ENCODE results near the gene SWSAP1. TPM values are rescaled to one million over a fixed set of nuclear protein-coding genes. Genes with fewer than 3 reads are reported as not detected.

The SWSAP1 gene
- total and polyA plus RNA-seq, 9 donors: 1.3 to 1.9 (median 1.6) TPM

DNA sequence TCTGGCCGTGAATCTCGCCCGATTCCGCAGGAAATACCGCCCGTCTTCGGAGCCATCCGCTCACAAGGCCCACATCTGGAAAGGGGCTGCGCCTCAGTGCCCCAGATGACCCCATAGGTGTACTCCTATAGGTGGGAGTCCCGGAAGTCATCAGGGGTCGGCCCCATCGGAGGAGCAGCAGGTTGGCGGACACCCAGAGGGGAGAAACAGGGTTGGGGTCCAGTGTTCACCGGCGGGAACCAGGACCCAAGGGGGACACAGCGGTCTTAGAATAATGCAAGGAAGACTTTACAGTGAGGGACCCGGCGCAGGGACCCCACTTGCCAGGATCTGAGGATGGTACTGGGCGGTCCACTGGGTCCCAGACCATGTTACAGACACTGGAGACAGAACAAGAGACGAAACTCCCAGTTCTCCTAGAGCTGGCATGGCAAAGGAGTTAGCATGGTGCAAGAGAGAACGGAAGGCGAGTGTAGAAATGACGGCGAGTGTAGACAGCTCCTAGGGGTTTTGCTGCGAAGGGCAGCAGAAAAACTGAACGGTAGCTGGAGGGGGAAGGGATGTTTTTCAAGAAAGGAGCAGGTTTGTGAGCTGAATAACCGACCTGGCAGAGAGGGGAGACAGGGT lies 48.8 kb downstream of the SWSAP1 start:
- Histone ChIP-seq H3K27ac (ENCODE audit: low read length) (no peak overlapping the region), H3K4me3 (ENCODE audit: low read length) (no peak overlapping the region), H3K4me1 (ENCODE audit: control insufficient read depth, insufficient read depth, low read length) (peaks cover 35% of the 10 kb centered on the region), H3K36me3 (ENCODE audit: control insufficient read depth, insufficient read depth, low read length) (no peaks in the 10 kb centered on the region), H3K27me3 (ENCODE audit: control insufficient read depth, insufficient read depth, low read length) (peaks cover 60% of the 10 kb centered on the region), H3K9me3 (replicated peaks; ENCODE audit: control insufficient read depth, low read depth, low read length) (peaks cover 2% of the 10 kb centered on the region)
- WGBS (ENCODE audit: insufficient coverage): 29% methylated on average over 24 of the region's 27 CpGs
- no peak for DNase-seq

DNA sequence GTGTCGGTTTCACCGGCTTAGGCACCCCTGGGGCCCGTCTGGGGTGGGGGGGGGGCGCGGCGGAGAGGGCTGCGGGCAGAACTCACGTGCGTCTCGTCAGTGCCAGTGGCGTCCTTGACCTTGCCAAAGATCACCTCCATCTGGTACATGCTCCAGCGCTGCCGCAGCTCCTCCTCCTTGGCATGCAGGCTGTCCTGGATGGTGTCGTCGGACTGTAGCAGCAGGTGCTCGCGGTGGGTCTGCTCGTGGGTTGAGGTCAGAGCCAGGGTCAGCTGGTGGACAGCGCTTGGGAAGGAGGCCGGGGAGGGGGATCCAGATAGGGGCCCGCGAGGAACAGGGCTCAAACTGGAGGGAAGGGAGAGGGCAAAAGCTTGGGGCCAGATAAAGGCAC lies 49.3 kb downstream of the SWSAP1 start:
- Histone ChIP-seq H3K27ac (ENCODE audit: low read length) (no peak overlapping the region), H3K9me3 (replicated peaks; ENCODE audit: control insufficient read depth, low read depth, low read length) (peaks cover 2% of the 10 kb centered on the region), H3K27me3 (ENCODE audit: control insufficient read depth, insufficient read depth, low read length) (peaks cover 55% of the 10 kb centered on the region), H3K4me3 (ENCODE audit: low read length) (no peak overlapping the region), H3K4me1 (ENCODE audit: control insufficient read depth, insufficient read depth, low read length) (peaks cover 30% of the 10 kb centered on the region), H3K36me3 (ENCODE audit: control insufficient read depth, insufficient read depth, low read length) (no peaks in the 10 kb centered on the region)
- 18% methylated on average over 18 of the region's 22 CpGs for WGBS (ENCODE audit: insufficient coverage)
- DNase-seq: no peak

Other genes with a start within 250 kb of the SWSAP1 start
- 18.7 TPM for gene SPC24, start 218.9 kb upstream of the SWSAP1 start, total RNA-seq
- 10 to 100 TPM; 10.8 to 18.7 (median 14.4) TPM for gene SPC24, start 218.9 kb upstream of the SWSAP1 start, polyA plus RNA-seq (ENCODE audit: insufficient read depth in 1 of 8, insufficient read length in 8 of 8, low replicate concordance in 1 of 8)
- 71.5 TPM for gene KANK2, start 177.1 kb upstream of the SWSAP1 start, total RNA-seq
- 100 to 1,000 TPM in 7 of 8 donors, 10 to 100 TPM in 1; 88.4 to 150 (median 117) TPM for gene KANK2, start 177.1 kb upstream of the SWSAP1 start, polyA plus RNA-seq (ENCODE audit: insufficient read depth in 1 of 8, insufficient read length in 8 of 8, low replicate concordance in 1 of 8)
- 0.44 TPM for gene ANGPTL8, start 135.0 kb upstream of the SWSAP1 start, total RNA-seq
- gene ANGPTL8, start 135.0 kb upstream of the SWSAP1 start, polyA plus RNA-seq (ENCODE audit: insufficient read depth in 1 of 8, insufficient read length in 8 of 8, low replicate concordance in 1 of 8): under 1 TPM in 6 of 8 donors, not detected in 2; 0.18 to 0.53 (median 0.45) TPM
- 23.7 TPM for gene DOCK6, start 112.1 kb upstream of the SWSAP1 start, total RNA-seq
- gene DOCK6, start 112.1 kb upstream of the SWSAP1 start, polyA plus RNA-seq (ENCODE audit: insufficient read depth in 1 of 8, insufficient read length in 8 of 8, low replicate concordance in 1 of 8): 10 to 100 TPM; 25.4 to 53.7 (median 41.9) TPM
- gene TSPAN16, start 78.5 kb upstream of the SWSAP1 start, total RNA-seq: not detected
- not detected for gene TSPAN16, start 78.5 kb upstream of the SWSAP1 start, polyA plus RNA-seq (ENCODE audit: insufficient read depth in 1 of 8, insufficient read length in 8 of 8, low replicate concordance in 1 of 8)
- 4.3 TPM for gene RAB3D, start 35.0 kb upstream of the SWSAP1 start, total RNA-seq
- 10 to 100 TPM in 1 of 8 donors, 1 to 10 TPM in 7; 4.1 to 10.7 (median 6.6) TPM for gene RAB3D, start 35.0 kb upstream of the SWSAP1 start, polyA plus RNA-seq (ENCODE audit: insufficient read depth in 1 of 8, insufficient read length in 8 of 8, low replicate concordance in 1 of 8)
- 48.2 TPM for gene TMEM205, start 28.4 kb upstream of the SWSAP1 start, total RNA-seq
- 10 to 100 TPM; 40.1 to 53.6 (median 45.5) TPM for gene TMEM205, start 28.4 kb upstream of the SWSAP1 start, polyA plus RNA-seq (ENCODE audit: insufficient read depth in 1 of 8, insufficient read length in 8 of 8, low replicate concordance in 1 of 8)
- gene CCDC159, start 28.1 kb upstream of the SWSAP1 start, total RNA-seq: 5.2 TPM
- gene CCDC159, start 28.1 kb upstream of the SWSAP1 start, polyA plus RNA-seq (ENCODE audit: insufficient read depth in 1 of 8, insufficient read length in 8 of 8, low replicate concordance in 1 of 8): 10 to 100 TPM in 2 of 8 donors, 1 to 10 TPM in 6; 5.1 to 13.7 (median 8.3) TPM
- 4.8 TPM for gene PLPPR2, start 19.2 kb upstream of the SWSAP1 start, total RNA-seq
- gene PLPPR2, start 19.2 kb upstream of the SWSAP1 start, polyA plus RNA-seq (ENCODE audit: insufficient read depth in 1 of 8, insufficient read length in 8 of 8, low replicate concordance in 1 of 8): 10 to 100 TPM; 11.0 to 16.7 (median 13.1) TPM
- 3.0 TPM for gene EPOR, start 9.6 kb downstream of the SWSAP1 start, total RNA-seq
- gene EPOR, start 9.6 kb downstream of the SWSAP1 start, polyA plus RNA-seq (ENCODE audit: insufficient read depth in 1 of 8, insufficient read length in 8 of 8, low replicate concordance in 1 of 8): 1 to 10 TPM; 2.4 to 5.3 (median 3.7) TPM
- gene RGL3, start 44.6 kb downstream of the SWSAP1 start, total RNA-seq: 0.31 TPM
- gene RGL3, start 44.6 kb downstream of the SWSAP1 start, polyA plus RNA-seq (ENCODE audit: insufficient read depth in 1 of 8, insufficient read length in 8 of 8, low replicate concordance in 1 of 8): 1 to 10 TPM in 1 of 8 donors, under 1 TPM in 7; 0.12 to 2.3 (median 0.43) TPM
- gene ODAD3, start 60.5 kb downstream of the SWSAP1 start, total RNA-seq: 0.22 TPM
- gene ODAD3, start 60.5 kb downstream of the SWSAP1 start, polyA plus RNA-seq (ENCODE audit: insufficient read depth in 1 of 8, insufficient read length in 8 of 8, low replicate concordance in 1 of 8): under 1 TPM; 0.11 to 0.49 (median 0.21) TPM
- 80.5 TPM for gene PRKCSH, start 61.0 kb downstream of the SWSAP1 start, total RNA-seq
- gene PRKCSH, start 61.0 kb downstream of the SWSAP1 start, polyA plus RNA-seq (ENCODE audit: insufficient read depth in 1 of 8, insufficient read length in 8 of 8, low replicate concordance in 1 of 8): 100 to 1,000 TPM; 161 to 260 (median 201) TPM
- 0.09 TPM for gene ELAVL3, start 106.4 kb downstream of the SWSAP1 start, total RNA-seq
- under 1 TPM in 6 of 8 donors, not detected in 2; 0.05 to 0.16 (median 0.10) TPM for gene ELAVL3, start 106.4 kb downstream of the SWSAP1 start, polyA plus RNA-seq (ENCODE audit: insufficient read depth in 1 of 8, insufficient read length in 8 of 8, low replicate concordance in 1 of 8)
- gene ZNF653, start 131.2 kb downstream of the SWSAP1 start, total RNA-seq: 3.4 TPM
- 1 to 10 TPM; 4.4 to 8.3 (median 5.9) TPM for gene ZNF653, start 131.2 kb downstream of the SWSAP1 start, polyA plus RNA-seq (ENCODE audit: insufficient read depth in 1 of 8, insufficient read length in 8 of 8, low replicate concordance in 1 of 8)
- 39.6 TPM for gene ECSIT, start 154.5 kb downstream of the SWSAP1 start, total RNA-seq
- gene ECSIT, start 154.5 kb downstream of the SWSAP1 start, polyA plus RNA-seq (ENCODE audit: insufficient read depth in 1 of 8, insufficient read length in 8 of 8, low replicate concordance in 1 of 8): 10 to 100 TPM; 41.6 to 51.4 (median 44.5) TPM
- gene CNN1, start 164.2 kb downstream of the SWSAP1 start, total RNA-seq: 72.4 TPM
- 100 to 1,000 TPM in 2 of 8 donors, 10 to 100 TPM in 6; 40.4 to 144 (median 72.4) TPM for gene CNN1, start 164.2 kb downstream of the SWSAP1 start, polyA plus RNA-seq (ENCODE audit: insufficient read depth in 1 of 8, insufficient read length in 8 of 8, low replicate concordance in 1 of 8)
- 32.3 TPM for gene ELOF1, start 184.6 kb downstream of the SWSAP1 start, total RNA-seq
- gene ELOF1, start 184.6 kb downstream of the SWSAP1 start, polyA plus RNA-seq (ENCODE audit: insufficient read depth in 1 of 8, insufficient read length in 8 of 8, low replicate concordance in 1 of 8): 10 to 100 TPM; 33.5 to 43.3 (median 38.8) TPM
- gene ACP5, start 203.0 kb downstream of the SWSAP1 start, total RNA-seq: 1.8 TPM
- gene ACP5, start 203.0 kb downstream of the SWSAP1 start, polyA plus RNA-seq (ENCODE audit: insufficient read depth in 1 of 8, insufficient read length in 8 of 8, low replicate concordance in 1 of 8): 1 to 10 TPM in 7 of 8 donors, under 1 TPM in 1; 0.81 to 4.9 (median 1.5) TPM
- 20.5 TPM for gene ZNF627, start 222.8 kb downstream of the SWSAP1 start, total RNA-seq
- gene ZNF627, start 222.8 kb downstream of the SWSAP1 start, polyA plus RNA-seq (ENCODE audit: insufficient read depth in 1 of 8, insufficient read length in 8 of 8, low replicate concordance in 1 of 8): 10 to 100 TPM; 11.1 to 16.1 (median 12.9) TPM